ENCODE measurements around the gene WDR11.

Gene WDR11

DNA sequence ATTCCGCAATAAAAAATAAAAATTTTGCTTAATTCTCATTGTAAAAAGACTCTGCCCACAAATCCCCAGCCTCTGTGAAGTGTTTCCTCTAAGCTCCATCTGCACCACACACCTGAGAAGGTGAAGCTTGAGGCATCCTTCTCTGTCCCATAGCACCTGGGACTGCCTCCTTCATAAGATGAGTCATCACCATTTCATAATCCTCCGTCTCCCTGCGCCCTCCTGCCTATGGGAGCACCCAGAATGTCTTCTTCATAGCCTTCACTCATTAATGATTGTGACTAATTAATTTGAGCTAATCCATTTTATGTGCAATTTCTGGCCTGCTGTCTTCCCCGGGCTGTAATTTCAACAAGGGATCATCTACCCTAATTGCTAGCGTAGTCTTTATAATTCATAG is 90.3 kb downstream of the WDR11 start:
- Histone ChIP-seq H3K9ac (ENCODE audit: low read length) (no peak overlapping the region), H3K36me3 (replicated peaks; ENCODE audit: insufficient read depth, low read length) (no peaks in the 10 kb centered on the region), H4K20me1 (ENCODE audit: insufficient read depth, low read length) (no peaks in the 10 kb centered on the region), H3K4me2 (ENCODE audit: low read depth, low read length) (no peak overlapping the region), H3K9me3 (replicated peaks; ENCODE audit: insufficient read depth, low read length) (no peaks in the 10 kb centered on the region), H3K4me3 (ENCODE audit: low read length) (no peak overlapping the region), H2AFZ (ENCODE audit: low read length) (no peak overlapping the region), H3K27ac (ENCODE audit: low read length) (no peak overlapping the region), H3F3A (ENCODE audit: insufficient read depth, low read length) (no peaks in the 10 kb centered on the region), H3K27me3 (replicated peaks; ENCODE audit: insufficient read depth, low read length) (no peaks in the 10 kb centered on the region), H3K4me1 (ENCODE audit: low read length) (no peaks in the 10 kb centered on the region), H3K79me2 (ENCODE audit: low read length) (no peaks in the 10 kb centered on the region), H3K9me2 (replicated peaks; ENCODE audit: insufficient read depth, low read length) (no peaks in the 10 kb centered on the region)
- no peak for DNase-seq
- TF ChIP-seq, protein P1, sequence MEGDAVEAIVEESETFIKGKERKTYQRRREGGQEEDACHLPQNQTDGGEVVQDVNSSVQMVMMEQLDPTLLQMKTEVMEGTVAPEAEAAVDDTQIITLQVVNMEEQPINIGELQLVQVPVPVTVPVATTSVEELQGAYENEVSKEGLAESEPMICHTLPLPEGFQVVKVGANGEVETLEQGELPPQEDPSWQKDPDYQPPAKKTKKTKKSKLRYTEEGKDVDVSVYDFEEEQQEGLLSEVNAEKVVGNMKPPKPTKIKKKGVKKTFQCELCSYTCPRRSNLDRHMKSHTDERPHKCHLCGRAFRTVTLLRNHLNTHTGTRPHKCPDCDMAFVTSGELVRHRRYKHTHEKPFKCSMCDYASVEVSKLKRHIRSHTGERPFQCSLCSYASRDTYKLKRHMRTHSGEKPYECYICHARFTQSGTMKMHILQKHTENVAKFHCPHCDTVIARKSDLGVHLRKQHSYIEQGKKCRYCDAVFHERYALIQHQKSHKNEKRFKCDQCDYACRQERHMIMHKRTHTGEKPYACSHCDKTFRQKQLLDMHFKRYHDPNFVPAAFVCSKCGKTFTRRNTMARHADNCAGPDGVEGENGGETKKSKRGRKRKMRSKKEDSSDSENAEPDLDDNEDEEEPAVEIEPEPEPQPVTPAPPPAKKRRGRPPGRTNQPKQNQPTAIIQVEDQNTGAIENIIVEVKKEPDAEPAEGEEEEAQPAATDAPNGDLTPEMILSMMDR (IDR thresholded peaks at IDR 0.05; ENCODE audit: low read length), result no peak
- no peak for TF ChIP-seq EZH2 (optimal IDR thresholded peaks at IDR 0.05; ENCODE audit: low read depth, low read length)
- no peak for TF ChIP-seq EZH2phosphoT487 (IDR thresholded peaks at IDR 0.05; ENCODE audit: low read length)

DNA sequence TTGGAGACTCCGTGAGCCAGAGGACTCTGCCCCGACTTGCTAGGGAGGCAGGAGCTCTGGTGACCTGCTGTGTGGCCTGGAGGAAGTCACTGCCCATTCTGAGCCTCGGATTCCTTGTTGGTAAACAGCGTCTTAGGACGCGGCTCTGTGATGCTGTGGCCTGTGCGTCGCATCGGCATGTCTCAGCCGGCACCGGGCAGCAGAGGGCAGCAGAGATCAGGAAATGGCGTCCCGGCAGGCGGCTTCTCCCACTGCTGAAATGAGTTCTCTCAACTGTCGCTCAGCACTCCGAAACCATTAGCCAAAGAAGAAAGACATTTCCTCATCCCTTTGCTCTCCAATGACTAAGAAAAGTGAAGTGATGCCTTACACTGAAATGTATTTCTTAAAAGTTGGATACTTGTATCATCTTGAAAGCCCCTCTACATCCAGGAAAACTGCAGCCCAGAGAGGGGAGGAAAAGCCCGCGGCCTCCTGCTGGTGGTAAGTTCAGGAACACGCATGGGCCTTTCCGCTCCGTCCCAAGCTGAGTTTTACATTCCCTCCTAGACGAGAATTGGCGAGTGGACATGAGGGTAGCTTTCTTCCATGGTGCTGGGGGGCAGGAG is 91.7 kb downstream of the WDR11 start:
- peak; percentile 66 for DNase-seq

DNA sequence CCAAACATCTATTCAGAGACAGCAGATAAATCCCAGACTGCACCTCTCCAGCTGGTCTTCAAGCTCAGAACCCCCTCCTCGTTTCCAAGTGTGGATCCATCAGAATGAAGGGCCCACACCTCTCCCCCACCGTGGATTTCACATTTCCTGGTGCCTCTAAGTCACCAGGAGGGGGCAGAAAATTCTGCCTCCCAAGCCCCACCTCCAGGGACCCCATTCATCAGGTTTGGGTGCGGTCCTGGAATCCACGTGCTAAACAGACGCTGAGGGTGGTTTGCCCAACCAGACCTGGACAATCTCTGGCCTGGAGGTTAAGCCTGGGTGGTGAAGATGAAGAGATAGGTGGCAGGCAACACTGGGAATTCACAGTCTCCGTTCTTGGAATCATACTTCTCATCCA is 92.4 kb downstream of the WDR11 start:
- Histone ChIP-seq H3K9me2 (replicated peaks; ENCODE audit: insufficient read depth, low read length) (no peaks in the 10 kb centered on the region), H3K27ac (ENCODE audit: low read length) (no peak overlapping the region), H4K20me1 (ENCODE audit: insufficient read depth, low read length) (no peaks in the 10 kb centered on the region), H3K36me3 (replicated peaks; ENCODE audit: insufficient read depth, low read length) (no peaks in the 10 kb centered on the region), H3K4me2 (ENCODE audit: low read depth, low read length) (no peak overlapping the region), H3F3A (ENCODE audit: insufficient read depth, low read length) (no peaks in the 10 kb centered on the region), H2AFZ (ENCODE audit: low read length) (0 out of 2 replicates have a peak overlapping the region, but pooled peaks have one; percentile 42), H3K27me3 (replicated peaks; ENCODE audit: insufficient read depth, low read length) (no peaks in the 10 kb centered on the region), H3K9ac (ENCODE audit: low read length) (no peak overlapping the region), H3K4me3 (ENCODE audit: low read length) (no peak overlapping the region), H3K9me3 (replicated peaks; ENCODE audit: insufficient read depth, low read length) (no peaks in the 10 kb centered on the region), H3K4me1 (ENCODE audit: low read length) (no peaks in the 10 kb centered on the region), H3K79me2 (ENCODE audit: low read length) (no peaks in the 10 kb centered on the region)
- no peak for DNase-seq
- no peak for TF ChIP-seq EZH2phosphoT487 (IDR thresholded peaks at IDR 0.05; ENCODE audit: low read length)
- TF ChIP-seq, protein P1 (IDR thresholded peaks at IDR 0.05; ENCODE audit: low read length), result no peak

More for the DNA sequence above, 91.7 kb downstream of the WDR11 start:
- no peaks in the 10 kb centered on the region for H3F3A ChIP-seq (ENCODE audit: insufficient read depth, low read length)
- no peaks in the 10 kb centered on the region for H4K20me1 ChIP-seq (ENCODE audit: insufficient read depth, low read length)
- H3K27me3 ChIP-seq (replicated peaks; ENCODE audit: insufficient read depth, low read length), result no peaks in the 10 kb centered on the region
- H3K9me2 ChIP-seq (replicated peaks; ENCODE audit: insufficient read depth, low read length), result no peaks in the 10 kb centered on the region
- H3K9ac ChIP-seq (ENCODE audit: low read length), result no peak overlapping the region
- H3K4me3 ChIP-seq (ENCODE audit: low read length), result peak overlapping the region; percentile 23; the same call in 1 of the 2 replicates
- peak overlapping the region; percentile 42 for H2AFZ ChIP-seq (ENCODE audit: low read length)
- TF ChIP-seq EZH2phosphoT487 (IDR thresholded peaks at IDR 0.05; ENCODE audit: low read length) (no peak), EZH2 (optimal IDR thresholded peaks at IDR 0.05; ENCODE audit: low read depth, low read length) (no peak)
- TF ChIP-seq, protein P1 (IDR thresholded peaks at IDR 0.05; ENCODE audit: low read length), result peak; percentile 83
- H3K4me2 ChIP-seq (ENCODE audit: low read depth, low read length), result peak overlapping the region; percentile 31; the same call in 1 of the 2 replicates
- no peaks in the 10 kb centered on the region for H3K9me3 ChIP-seq (replicated peaks; ENCODE audit: insufficient read depth, low read length)
- no peak overlapping the region for H3K27ac ChIP-seq (ENCODE audit: low read length)
- no peaks in the 10 kb centered on the region for H3K79me2 ChIP-seq (ENCODE audit: low read length)
- no peaks in the 10 kb centered on the region for H3K4me1 ChIP-seq (ENCODE audit: low read length)
- no peaks in the 10 kb centered on the region for H3K36me3 ChIP-seq (replicated peaks; ENCODE audit: insufficient read depth, low read length)

Data from MM.1S (cell line).